Keratinocyte (primary cell): Measurements from ENCODE around the gene APOB. TPM values are rescaled to one million over a fixed set of nuclear protein-coding genes. Genes with fewer than 3 reads are reported as not detected.

Experiments used
- DNase-seq: peaks from one replicate; pipeline ENCODE4 v3.0.0-alpha.2; 2011; ENCODE audit warnings: low read depth, missing footprints, low spot score
- FAIRE-seq: peaks from 2 replicates; lab custom pipeline; 2011; peaks lifted over from hg19 to GRCh38; lab: Jason Lieb, UNC
- H2AFZ ChIP-seq: 2 replicates; pipeline ENCODE4 v1.6.0; 2012; ENCODE audit warnings: low read length, control low read depth, inconsistent platforms; ENCODE audit not compliant: control insufficient read depth
- H3K27ac ChIP-seq: 2 replicates; pipeline ENCODE4 v1.5.1; 2011; ENCODE audit warnings: low read length; ENCODE audit not compliant: control insufficient read depth, insufficient read depth
- H3K27me3 ChIP-seq: 3 replicates; pipeline ENCODE4 v1.6.0; 2011; ENCODE audit warnings: low read length; ENCODE audit not compliant: control insufficient read depth, insufficient read depth; ENCODE audit errors: extremely low read depth
- H3K36me3 ChIP-seq, 2 experiments: 2 replicates in 1 of 2; 3 replicates in 1 of 2; pipeline ENCODE4 v1.5.1; 2011; ENCODE audit warnings: low read length in 2 of 2, mild to moderate bottlenecking in 1 of 2; ENCODE audit not compliant: control insufficient read depth in 2 of 2, insufficient read depth in 2 of 2; ENCODE audit errors: extremely low read depth in 1 of 2
- H3K4me1 ChIP-seq: 3 replicates; pipeline ENCODE4 v1.5.1; 2011; ENCODE audit warnings: low read length; ENCODE audit not compliant: control insufficient read depth, insufficient read depth; ENCODE audit errors: extremely low read depth
- H3K4me2 ChIP-seq: 3 replicates; pipeline ENCODE4 v1.6.0; 2011; ENCODE audit warnings: low read depth, low read length; ENCODE audit not compliant: control insufficient read depth, insufficient read depth; ENCODE audit errors: extremely low read depth
- H3K4me3 ChIP-seq, 3 experiments: fragments of 200-600 bp in 1 of 3; sonication (generic) in 1 of 3; 2 replicates in 2 of 3; 3 replicates in 1 of 3; pipeline ENCODE4 v1.5.1; 2011 to 2016; ENCODE audit warnings: low read length in 3 of 3, mild to moderate bottlenecking in 3 of 3, control low read depth in 2 of 3, inconsistent platforms in 1 of 3, low read depth in 1 of 3, mixed read lengths in 1 of 3, mixed run types in 1 of 3, moderate library complexity in 1 of 3; ENCODE audit not compliant: control insufficient read depth in 2 of 3, insufficient read depth in 2 of 3; ENCODE audit errors: extremely low read depth in 1 of 3
- H3K79me2 ChIP-seq: 2 replicates; pipeline ENCODE4 v1.6.0; 2012; ENCODE audit warnings: low read length; ENCODE audit not compliant: control insufficient read depth, insufficient read depth
- H3K9ac ChIP-seq: 3 replicates; pipeline ENCODE4 v1.6.0; 2011; ENCODE audit warnings: low read length; ENCODE audit not compliant: control insufficient read depth, insufficient read depth; ENCODE audit errors: extremely low read depth
- H3K9me1 ChIP-seq: 3 replicates; pipeline ENCODE4 v1.6.0; 2011; ENCODE audit warnings: low read length; ENCODE audit not compliant: control insufficient read depth, insufficient read depth; ENCODE audit errors: extremely low read depth
- H3K9me3 ChIP-seq: 2 replicates; pipeline ENCODE4 v1.5.1; 2012; ENCODE audit warnings: low read depth, low read length; ENCODE audit not compliant: control insufficient read depth
- H4K20me1 ChIP-seq: 3 replicates; pipeline ENCODE4 v1.6.0; 2011; ENCODE audit warnings: low read length; ENCODE audit not compliant: control insufficient read depth, insufficient read depth; ENCODE audit errors: extremely low read depth
- CTCF ChIP-seq, 3 experiments: IDR thresholded peaks in 1 of 3; conservative IDR thresholded peaks in 1 of 3; optimal IDR thresholded peaks in 1 of 3; 2 replicates in 2 of 3; 3 replicates in 1 of 3; pipeline versions ENCODE3 to v1.5.1; 2011; ENCODE audit warnings: low read length in 3 of 3, mild to moderate bottlenecking in 3 of 3, moderate library complexity in 2 of 3, control low read depth in 1 of 3, inconsistent platforms in 1 of 3; ENCODE audit not compliant: insufficient read depth in 2 of 3; ENCODE audit errors: extremely low read depth in 1 of 3
- EZH2 ChIP-seq: IDR thresholded peaks from one replicate; pipeline ENCODE4 v1.6.1; 2012; ENCODE audit warnings: inconsistent platforms, mild to moderate bottlenecking, low read length, moderate library complexity
- dilution Hi-C: fragments of 300-500 bp; cut with MboI; formaldehyde crosslinking; loops from one replicate; pipeline ENCODE4 v1.7.0; 2020; ENCODE audit warnings: low sequenced_read_pairs; ENCODE audit not compliant: extremely low pct_ligation_motif_present
- polyA plus RNA-seq, 5 experiments: library from polyadenylated mRNA; depleted of rRNA in 3 of 5; stranded (reverse) in 3 of 5; stranded (forward) in 1 of 5; unstranded in 1 of 5; fragments of >200 nt; gene quantifications; 1 replicate in 1 of 5; 2 replicates in 3 of 5; 3 replicates in 1 of 5; pipeline versions ENCODE4 v1.2.1 to v1.2.3, GENCODE V29; 2011 to 2012; ENCODE audit warnings: missing spikeins in 2 of 5, low read depth in 1 of 5, low replicate concordance in 1 of 5

Gene APOB
- polyA plus RNA-seq, 1 donor (not counting 4 experiments of a cell fraction or from before 2014, with no cell fraction given): 0.01 TPM

- Histone ChIP-seq H3K36me3 (no peaks in the 10 kb centered on the region), H3K27me3 (no peaks in the 10 kb centered on the region), H3K9me1 (no peaks in the 10 kb centered on the region), H4K20me1 (no peaks in the 10 kb centered on the region), H3K9ac (no peak overlapping the region), H3K4me2 (no peak overlapping the region), H3K4me3 (no peak overlapping the region), H3K4me1 (no peaks in the 10 kb centered on the region), H3K79me2 (no peaks in the 10 kb centered on the region), H3K27ac (no peak overlapping the region), H2AFZ (no peak overlapping the region), H3K9me3 (no peaks in the 10 kb centered on the region)
- dilution Hi-C loops: no loop called here
- DNase-seq (no peak), FAIRE-seq (no peak)
- TF ChIP-seq EZH2 (no peak), CTCF (optimal IDR thresholded peaks at IDR 0.05 in 1 of 3, IDR thresholded peaks at IDR 0.05 in 1 of 3, conservative IDR thresholded peaks at IDR 0.05 in 1 of 3; ENCODE audit: extremely low read depth in 1 of 3, insufficient read depth in 2 of 3, low read length in 3 of 3) (no peak)
Observed at GRCh38 chr2:20977520-20978180, 66.2 kb downstream of the APOB start.

DNA sequence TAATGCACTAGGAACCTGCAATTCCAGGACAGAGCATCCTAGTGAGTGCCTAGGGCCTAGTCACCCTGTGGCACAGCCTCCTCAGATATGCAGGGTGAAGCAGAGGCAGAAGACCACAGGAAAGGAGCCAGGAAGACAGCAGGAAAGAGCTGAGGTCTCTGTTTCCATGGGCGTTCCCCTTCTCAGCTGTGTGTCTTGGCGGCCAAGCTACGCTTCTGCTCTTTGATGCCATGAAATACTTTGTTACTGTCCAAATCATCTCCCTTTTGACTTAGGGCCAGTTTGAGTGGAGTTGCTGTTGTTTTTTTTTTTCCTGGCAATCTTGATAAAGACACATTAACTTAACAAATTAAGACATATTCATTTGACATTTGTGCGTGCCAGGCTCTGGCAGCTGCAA is 67.3 kb downstream of the APOB start:
- Histone ChIP-seq H3K36me3 (no peaks in the 10 kb centered on the region), H4K20me1 (no peaks in the 10 kb centered on the region), H3K27ac (no peak overlapping the region), H2AFZ (no peak overlapping the region), H3K9ac (no peak overlapping the region), H3K27me3 (no peaks in the 10 kb centered on the region), H3K4me1 (no peaks in the 10 kb centered on the region), H3K9me1 (no peaks in the 10 kb centered on the region), H3K4me2 (no peak overlapping the region), H3K9me3 (no peaks in the 10 kb centered on the region), H3K79me2 (no peaks in the 10 kb centered on the region), H3K4me3 (no peak overlapping the region)
- dilution Hi-C loops: no loop called here
- TF ChIP-seq EZH2: no peak
- FAIRE-seq (no peak), DNase-seq (no peak)
